Measurements from ENCODE around the gene CASQ2. TPM values are rescaled to one million over a fixed set of nuclear protein-coding genes. Genes with fewer than 3 reads are reported as not detected.

The CASQ2 gene
- total and polyA plus RNA-seq, 9 donors = 0.36 to 43.0 (median 2.3) TPM

DNA sequence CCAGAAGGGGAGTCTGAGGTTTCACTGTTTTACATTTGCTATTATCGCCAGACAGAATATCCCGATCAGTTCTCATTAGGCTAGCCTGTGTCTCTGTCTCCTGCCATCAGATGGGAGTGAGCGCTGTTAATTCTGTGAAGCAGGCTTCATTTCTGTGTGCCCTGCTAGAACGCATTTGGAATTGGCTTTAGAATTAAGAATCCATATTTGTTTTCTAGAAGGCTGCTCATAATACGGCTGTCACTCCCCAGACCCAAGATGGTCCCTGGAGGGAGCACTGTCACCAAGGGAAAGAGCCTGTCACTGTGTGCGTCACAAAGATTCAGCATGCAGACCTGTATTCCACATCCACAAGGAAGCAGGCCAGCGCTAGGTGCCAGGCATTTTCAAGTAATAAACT is 49.2 kb downstream of the CASQ2 start:
- Histone ChIP-seq H3K27ac (no peak overlapping the region), H3K4me3 (no peak overlapping the region), H3K27me3 (no peaks in the 10 kb centered on the region), H3K9me3 (no peaks in the 10 kb centered on the region), H3K4me1 (ENCODE audit: insufficient read depth) (peaks cover 2% of the 10 kb centered on the region), H3K36me3 (no peaks in the 10 kb centered on the region)
- TF ChIP-seq POLR2A (IDR thresholded peaks at IDR 0.05) = no peak
- no peak for DNase-seq
- WGBS, 3 donors = 94 to 97% (median 94%) methylated on average over 7 of the region's 7 CpGs
- intact Hi-C loops (cut with DNase I) = loop anchor here (5.0 to 10.0 kb wide), 4 partner anchors 46 to 56 kb away; partner anchors contain the start of gene CASQ2 (in 2 of the 4)

DNA sequence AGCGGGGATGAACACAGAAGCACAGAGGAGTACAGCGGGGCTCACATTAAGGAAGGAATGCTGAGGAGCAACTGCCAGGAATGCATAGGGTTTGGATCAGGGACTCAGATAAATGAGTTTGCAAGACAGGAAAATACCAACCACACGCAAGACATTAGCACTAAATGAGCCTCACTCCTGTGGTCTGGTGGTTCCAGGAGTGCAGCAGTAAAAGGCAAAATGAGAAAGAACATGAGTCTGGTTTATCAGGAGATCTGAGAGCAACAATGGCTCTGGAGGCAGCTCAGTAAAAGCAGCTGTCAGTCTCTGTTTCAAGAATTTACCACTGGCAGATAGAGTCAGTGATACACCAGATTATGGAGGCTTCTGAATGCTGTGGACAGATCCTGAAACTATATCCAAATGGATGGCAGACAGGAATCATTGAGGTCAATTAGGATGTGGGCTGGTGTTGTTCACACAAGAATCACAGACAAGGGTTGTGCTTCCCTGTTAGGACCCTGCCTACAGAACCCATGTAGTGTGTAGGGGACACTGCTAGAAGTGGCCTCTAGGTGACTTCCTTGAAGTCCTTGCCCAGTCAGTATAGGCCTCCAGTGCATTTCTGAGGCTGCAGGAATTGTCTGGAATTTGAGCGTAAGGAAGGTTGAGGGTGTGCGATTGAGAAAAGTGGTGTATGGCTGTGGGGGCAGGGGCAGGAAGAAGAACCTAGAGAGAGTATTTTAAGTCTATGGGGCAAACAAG is 50.3 kb downstream of the CASQ2 start:
- no peaks in the 10 kb centered on the region for H3K9me3 ChIP-seq
- 73 to 83% (median 83%) methylated on average over 5 of the region's 5 CpGs for whole genome bisulfite sequencing, 3 donors
- intact Hi-C loops (cut with DNase I) = loop anchor here (5.0 to 10.0 kb wide), 4 partner anchors 47 to 57 kb away; partner anchors contain the start of gene CASQ2 (in 2 of the 4)
- TF ChIP-seq, protein P1, sequence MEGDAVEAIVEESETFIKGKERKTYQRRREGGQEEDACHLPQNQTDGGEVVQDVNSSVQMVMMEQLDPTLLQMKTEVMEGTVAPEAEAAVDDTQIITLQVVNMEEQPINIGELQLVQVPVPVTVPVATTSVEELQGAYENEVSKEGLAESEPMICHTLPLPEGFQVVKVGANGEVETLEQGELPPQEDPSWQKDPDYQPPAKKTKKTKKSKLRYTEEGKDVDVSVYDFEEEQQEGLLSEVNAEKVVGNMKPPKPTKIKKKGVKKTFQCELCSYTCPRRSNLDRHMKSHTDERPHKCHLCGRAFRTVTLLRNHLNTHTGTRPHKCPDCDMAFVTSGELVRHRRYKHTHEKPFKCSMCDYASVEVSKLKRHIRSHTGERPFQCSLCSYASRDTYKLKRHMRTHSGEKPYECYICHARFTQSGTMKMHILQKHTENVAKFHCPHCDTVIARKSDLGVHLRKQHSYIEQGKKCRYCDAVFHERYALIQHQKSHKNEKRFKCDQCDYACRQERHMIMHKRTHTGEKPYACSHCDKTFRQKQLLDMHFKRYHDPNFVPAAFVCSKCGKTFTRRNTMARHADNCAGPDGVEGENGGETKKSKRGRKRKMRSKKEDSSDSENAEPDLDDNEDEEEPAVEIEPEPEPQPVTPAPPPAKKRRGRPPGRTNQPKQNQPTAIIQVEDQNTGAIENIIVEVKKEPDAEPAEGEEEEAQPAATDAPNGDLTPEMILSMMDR (IDR thresholded peaks at IDR 0.05) = no peak
- TF ChIP-seq POLR2A (IDR thresholded peaks at IDR 0.05) (no peak), EP300 (IDR thresholded peaks at IDR 0.05) (no peak)
- no peaks in the 10 kb centered on the region for H3K27me3 ChIP-seq
- no peak overlapping the region for H3K27ac ChIP-seq
- no peak overlapping the region for H3K4me3 ChIP-seq
- H3K36me3 ChIP-seq = no peaks in the 10 kb centered on the region
- no peaks in the 10 kb centered on the region for H3K4me1 ChIP-seq (ENCODE audit: insufficient read depth)
- DNase-seq = no peak

DNA sequence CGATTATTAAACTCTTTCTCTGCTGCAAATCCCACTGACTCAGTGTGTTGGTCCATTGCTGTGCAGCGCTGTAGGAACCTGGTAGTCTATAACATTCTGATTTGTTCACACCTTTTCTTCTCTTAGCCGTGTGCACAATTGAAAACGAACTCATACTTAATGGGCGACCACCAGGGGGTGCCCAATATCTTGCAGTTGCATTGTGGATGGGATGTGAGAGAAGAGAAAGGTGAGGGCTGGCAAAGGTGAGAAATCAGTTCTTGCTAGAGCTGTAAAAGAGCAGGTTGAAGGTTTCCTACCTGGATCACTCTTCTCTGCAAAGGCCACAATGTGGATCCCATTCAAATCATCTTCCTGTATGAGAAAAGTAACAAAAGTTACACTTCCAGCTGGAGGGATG is 51.0 kb downstream of the CASQ2 start:
- no peaks in the 10 kb centered on the region for H3K27me3 ChIP-seq
- intact Hi-C loops (cut with DNase I) = loop anchor here (5.0 to 10.0 kb wide), 4 partner anchors 47 to 57 kb away; partner anchors contain the start of gene CASQ2 (in 2 of the 4)
- peak in 4 of 5 donors; percentile 33 to 57 (median 40) for DNase-seq
- H3K36me3 ChIP-seq = no peaks in the 10 kb centered on the region
- no peak overlapping the region for H3K4me3 ChIP-seq
- H3K4me1 ChIP-seq (ENCODE audit: insufficient read depth) = no peaks in the 10 kb centered on the region
- TF ChIP-seq, protein P1 (IDR thresholded peaks at IDR 0.05) = peak in 2 of 3 donors; percentile 24 to 32
- TF ChIP-seq EP300 (IDR thresholded peaks at IDR 0.05) (no peak), POLR2A (IDR thresholded peaks at IDR 0.05) (no peak)
- H3K9me3 ChIP-seq = no peaks in the 10 kb centered on the region
- H3K27ac ChIP-seq = no peak overlapping the region
- 44 to 52% (median 49%) methylated on average over 5 of the region's 5 CpGs for WGBS, 3 donors

DNA sequence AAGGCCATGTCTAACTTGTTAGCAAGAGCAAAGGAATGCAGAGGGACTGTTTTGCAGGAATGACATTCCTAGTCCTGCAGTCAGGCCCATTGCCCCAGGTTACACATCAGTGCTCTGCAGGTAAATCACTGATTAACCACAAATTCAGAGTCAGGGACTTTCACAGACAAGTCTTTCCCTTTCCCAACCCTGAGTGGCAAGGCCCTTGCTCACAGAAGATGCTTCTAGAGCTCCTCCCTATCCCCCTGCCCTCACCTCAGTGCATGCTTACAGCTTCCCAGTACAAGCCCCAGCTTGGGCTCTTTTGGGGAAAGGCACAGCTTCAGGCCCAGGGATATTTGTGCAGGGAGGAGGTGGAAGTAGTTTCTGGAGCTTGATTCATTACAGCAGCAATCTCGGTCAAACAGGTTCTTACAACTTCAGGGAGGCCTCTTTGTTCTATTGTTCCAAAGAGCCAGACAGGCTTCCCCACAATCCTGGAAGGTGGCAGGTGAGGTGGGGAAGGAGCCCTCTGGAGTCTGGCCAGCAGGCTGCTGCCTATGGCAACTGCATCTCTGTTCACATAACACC is 53.9 kb downstream of the CASQ2 start:
- H3K4me3 ChIP-seq = no peak overlapping the region
- H3K9me3 ChIP-seq = no peaks in the 10 kb centered on the region
- H3K4me1 ChIP-seq (ENCODE audit: insufficient read depth) = no peaks in the 10 kb centered on the region
- H3K27ac ChIP-seq = no peak overlapping the region
- WGBS, 3 donors = 68 to 76% (median 69%) methylated on average over 1 of the region's 1 CpG
- intact Hi-C loops (cut with DNase I) = loop anchor here (5.0 to 10.0 kb wide), 4 partner anchors 50 to 60 kb away; partner anchors contain the start of gene CASQ2 (in 2 of the 4)
- no peak for TF ChIP-seq EP300 (IDR thresholded peaks at IDR 0.05)
- no peaks in the 10 kb centered on the region for H3K36me3 ChIP-seq
- no peak for DNase-seq
- H3K27me3 ChIP-seq = no peaks in the 10 kb centered on the region

DNA sequence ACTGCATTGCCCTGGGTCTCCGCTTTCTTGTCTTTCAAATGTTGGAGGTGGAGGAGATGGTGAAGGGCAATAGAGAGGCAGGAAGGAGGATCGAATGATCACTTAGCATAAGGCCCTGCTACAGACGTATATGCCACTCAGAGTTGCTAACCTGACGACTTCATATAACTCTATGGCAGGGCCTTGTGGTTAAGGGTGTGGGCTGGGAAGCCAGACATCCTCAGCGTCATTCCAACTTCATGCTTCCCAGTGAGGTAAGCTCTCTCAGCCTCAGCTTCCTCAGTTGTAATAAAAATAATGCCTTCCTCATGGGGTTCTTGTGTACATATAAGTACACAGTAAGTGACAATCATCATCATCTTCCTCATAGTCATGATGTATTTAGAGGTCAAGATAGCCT is 54.6 kb downstream of the CASQ2 start:
- intact Hi-C loops (cut with DNase I) = loop anchor here in 2 of 4 donors (10.0 kb wide), 2 partner anchors 51 to 61 kb away; partner anchors contain the start of gene CASQ2 (in 1 of the 2)
- Histone ChIP-seq H3K27me3 (no peaks in the 10 kb centered on the region), H3K27ac (no peak overlapping the region), H3K36me3 (no peaks in the 10 kb centered on the region), H3K9me3 (no peaks in the 10 kb centered on the region), H3K4me1 (ENCODE audit: insufficient read depth) (no peaks in the 10 kb centered on the region), H3K4me3 (no peak overlapping the region)
- DNase-seq = no peak
- 78 to 84% (median 82%) methylated on average over 5 of the region's 5 CpGs for WGBS, 3 donors
- TF ChIP-seq EP300 (IDR thresholded peaks at IDR 0.05) = no peak
- TF ChIP-seq, protein P1 (IDR thresholded peaks at IDR 0.05) = no peak
- TF ChIP-seq POLR2A (IDR thresholded peaks at IDR 0.05) = no peak
